Endothelial cell of umbilical vein (primary cell): ENCODE results near the gene SH3TC1. TPM values are rescaled to one million over a fixed set of nuclear protein-coding genes. Genes with fewer than 3 reads are reported as not detected.

Experiments
- BruUV-seq: library from RNA; stranded (reverse); fragments of 400-500 nt; replicated peaks from 2 replicates; lab custom pipeline; 2021; lab: Mats Ljungman, UMichigan
- CTCF ChIA-PET: fragments of 300-600, 350-600 bp; sonication (Branson Sonifier 250); formaldehyde crosslinking; loops from one replicate; lab custom pipeline; 2021; ENCODE audit warnings: antibody characterized with exemption, inconsistent platforms; lab: Charles Lee
- POLR2A ChIA-PET: fragments of 300-600, 350-600 bp; sonication (Branson Sonifier 250); formaldehyde crosslinking; loops from one replicate; lab custom pipeline; 2021; ENCODE audit warnings: antibody characterized with exemption, inconsistent platforms; lab: Charles Lee
- DNase-seq: peaks from one replicate; pipeline ENCODE4 v3.0.0-alpha.2; 2011; ENCODE audit warnings: low read depth, low spot score
- FAIRE-seq: peaks from 2 replicates; lab custom pipeline; 2011; peaks lifted over from hg19 to GRCh38; lab: Jason Lieb, UNC
- H2AFZ ChIP-seq: 2 replicates; pipeline ENCODE4 v1.6.0; 2012; ENCODE audit warnings: low read depth, low read length, control low read depth, inconsistent platforms
- H3K27ac ChIP-seq: 2 replicates; pipeline ENCODE4 v1.5.1; 2011; ENCODE audit warnings: low read depth, mild to moderate bottlenecking, control low read depth, low read length, moderate library complexity; ENCODE audit not compliant: insufficient read depth
- H3K27me3 ChIP-seq, 2 experiments: 2 replicates each; pipeline versions ENCODE4 v1.6.0 to v1.6.1; 2011; ENCODE audit warnings: low read length in 2 of 2, mixed read lengths in 1 of 2; ENCODE audit not compliant: control insufficient read depth in 2 of 2, insufficient read depth in 2 of 2
- H3K36me3 ChIP-seq, 2 experiments: 2 replicates in 1 of 2; 3 replicates in 1 of 2; pipeline ENCODE4 v1.5.1; 2011; ENCODE audit warnings: low read length in 2 of 2, mild to moderate bottlenecking in 1 of 2, moderate library complexity in 1 of 2; ENCODE audit not compliant: control insufficient read depth in 2 of 2, insufficient read depth in 2 of 2; ENCODE audit errors: extremely low read depth in 1 of 2
- H3K4me1 ChIP-seq: 3 replicates; pipeline ENCODE4 v1.5.1; 2011; ENCODE audit warnings: mild to moderate bottlenecking, low read length; ENCODE audit not compliant: control insufficient read depth, insufficient read depth; ENCODE audit errors: extremely low read depth
- H3K4me2 ChIP-seq: 2 replicates; pipeline ENCODE4 v1.6.1; 2011; ENCODE audit warnings: low read length, control low read depth, mixed read lengths; ENCODE audit not compliant: insufficient read depth
- H3K4me3 ChIP-seq, 3 experiments: fragments of 200-600 bp in 1 of 3; sonication (generic), shearing (Covaris generic) in 1 of 3; replicated peaks in 1 of 3; 2 replicates each; pipeline ENCODE4 v1.5.1; 2011 to 2016; ENCODE audit warnings: control low read depth in 3 of 3, low read length in 3 of 3, mild to moderate bottlenecking in 2 of 3, inconsistent platforms in 1 of 3, low read depth in 1 of 3, moderate library complexity in 1 of 3; ENCODE audit not compliant: insufficient read depth in 1 of 3
- H3K79me2 ChIP-seq: 2 replicates; pipeline ENCODE4 v1.6.0; 2012; ENCODE audit warnings: low read length, inconsistent platforms; ENCODE audit not compliant: control insufficient read depth, insufficient read depth
- H3K9ac ChIP-seq: replicated peaks from 2 replicates; pipeline ENCODE3; 2011; ENCODE audit warnings: low read length, control low read depth; ENCODE audit not compliant: insufficient read depth; ENCODE audit errors: extremely low read depth
- H3K9me1 ChIP-seq: replicated peaks from 3 replicates; pipeline ENCODE4 v1.6.0; 2011; ENCODE audit warnings: mild to moderate bottlenecking, low read length; ENCODE audit not compliant: control insufficient read depth, insufficient read depth; ENCODE audit errors: extremely low read depth
- H3K9me3 ChIP-seq: replicated peaks from 2 replicates; pipeline ENCODE4 v1.5.1; 2012; ENCODE audit warnings: low read length, inconsistent platforms; ENCODE audit not compliant: control insufficient read depth, insufficient read depth
- H4K20me1 ChIP-seq: replicated peaks from 2 replicates; pipeline ENCODE3; 2011; ENCODE audit warnings: mild to moderate bottlenecking, low read length; ENCODE audit not compliant: control insufficient read depth, insufficient read depth; ENCODE audit errors: extremely low read depth
- EZH2 ChIP-seq: IDR thresholded peaks from 2 replicates; pipeline ENCODE4 v1.6.1; 2012; ENCODE audit warnings: borderline replicate concordance, low read depth, mild to moderate bottlenecking, moderate library complexity, low read length, inconsistent platforms; ENCODE audit not compliant: severe bottlenecking
- FOS ChIP-seq: IDR thresholded peaks from 2 replicates; pipeline ENCODE4 v1.6.1; 2011; ENCODE audit warnings: mild to moderate bottlenecking, low read length, moderate library complexity, borderline replicate concordance; ENCODE audit not compliant: insufficient read depth
- GATA2 ChIP-seq: IDR thresholded peaks from 2 replicates; pipeline ENCODE4 v1.7.0; 2011; ENCODE audit warnings: low read depth, mild to moderate bottlenecking, moderate library complexity, mixed read lengths, low read length; ENCODE audit not compliant: insufficient read length, insufficient read depth
- JUN ChIP-seq: IDR thresholded peaks from 2 replicates; pipeline ENCODE4 v1.6.1; 2011; ENCODE audit warnings: borderline replicate concordance, low read depth; ENCODE audit not compliant: insufficient read length, insufficient read depth
- MAX ChIP-seq: IDR thresholded peaks from 2 replicates; pipeline ENCODE4 v1.6.1; 2011; ENCODE audit not compliant: insufficient read depth, insufficient read length
- MYC ChIP-seq: IDR thresholded peaks from one replicate; pipeline ENCODE4 v1.6.1; 2011; ENCODE audit warnings: mild to moderate bottlenecking, low read depth, low read length
- POLR2A ChIP-seq: IDR thresholded peaks from 2 replicates; pipeline ENCODE4 v1.6.1; 2012; ENCODE audit warnings: low read depth, mild to moderate bottlenecking, control low read depth, low read length
- POLR2AphosphoS5 ChIP-seq: IDR thresholded peaks from 2 replicates; pipeline ENCODE4 v1.6.1; 2012; ENCODE audit warnings: low read depth, mild to moderate bottlenecking, control low read depth, low read length, moderate library complexity; ENCODE audit not compliant: insufficient read depth
- dilution Hi-C: fragments of 300-500 bp; cut with MboI; formaldehyde crosslinking; loops from one replicate; pipeline ENCODE4 v1.15.0; 2019; ENCODE audit warnings: low sequenced_read_pairs; ENCODE audit not compliant: extremely low pct_ligation_motif_present
- intact Hi-C: fragments of 100-400 bp; cut with micrococcal nuclease; formaldehyde crosslinking; loops from one replicate; pipeline ENCODE4 v1.10.0; 2022
- polyA plus RNA-seq, 4 experiments: library from polyadenylated mRNA; depleted of rRNA in 3 of 4; stranded (reverse) in 3 of 4; unstranded in 1 of 4; fragments of >200 nt; gene quantifications; 2 replicates each; pipeline versions ENCODE4 v1.2.1 to v1.2.3, GENCODE V29; 2011 to 2012; ENCODE audit warnings: missing spikeins in 1 of 4
- total RNA-seq: library from RNA; stranded (reverse); gene quantifications from 2 replicates; pipeline ENCODE4 v1.2.3, GENCODE V29; 2021
- TF ChIP-seq, protein P1 (sequence below), 2 donors: IDR thresholded peaks; 1 replicate in 1 of 2; 2 replicates in 1 of 2; pipeline ENCODE4 v1.5.1; 2011; ENCODE audit warnings: low read length in 2 of 2, mild to moderate bottlenecking in 2 of 2, moderate library complexity in 2 of 2, control low read depth in 1 of 2, inconsistent platforms in 1 of 2, low read depth in 1 of 2; ENCODE audit not compliant: insufficient read depth in 1 of 2; ENCODE audit errors: extremely low read depth in 1 of 2

The SH3TC1 gene
- total and polyA plus RNA-seq, 2 donors (not counting 3 experiments of a cell fraction or from before 2014, with no cell fraction given): 96.5 to 192 TPM

DNA sequence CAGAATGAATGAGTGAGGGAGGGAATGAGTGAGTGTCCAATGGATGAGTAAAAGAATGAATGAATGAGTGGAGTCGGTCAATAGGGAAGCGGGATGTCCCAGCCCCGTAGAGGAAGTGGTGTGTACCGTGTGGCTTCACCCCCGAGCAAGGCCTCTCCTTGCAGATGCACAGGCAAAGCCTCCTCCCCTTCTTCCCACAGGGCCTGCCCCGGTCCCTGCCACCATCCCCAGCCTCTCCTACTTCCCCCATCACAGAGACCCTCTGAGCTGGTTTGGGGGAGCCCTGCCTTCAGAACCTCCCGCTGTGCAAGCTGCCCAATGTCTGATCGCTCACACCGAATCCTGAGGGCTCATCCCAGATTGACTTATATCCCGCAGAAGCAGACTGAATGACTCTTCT is 84.1 kb downstream of the SH3TC1 start:
- H3K79me2 ChIP-seq: no peaks in the 10 kb centered on the region
- intact Hi-C loops (no loop called here), dilution Hi-C loops (no loop called here)
- H3K4me3 ChIP-seq: no peak overlapping the region
- H3K9ac ChIP-seq: no peak overlapping the region
- POLR2A ChIA-PET: no interaction called here
- H3K27me3 ChIP-seq: no peaks in the 10 kb centered on the region
- no peak overlapping the region for H3K4me2 ChIP-seq
- CTCF ChIA-PET: interaction anchor here (2.9 kb wide), 1 partner anchor 16 kb away, joined by 9 read pairs; no protein-coding TSS in a partner anchor
- no peaks in the 10 kb centered on the region for H3K9me3 ChIP-seq
- TF ChIP-seq POLR2A (no peak), MAX (no peak), JUN (no peak)
- TF ChIP-seq, protein P1, sequence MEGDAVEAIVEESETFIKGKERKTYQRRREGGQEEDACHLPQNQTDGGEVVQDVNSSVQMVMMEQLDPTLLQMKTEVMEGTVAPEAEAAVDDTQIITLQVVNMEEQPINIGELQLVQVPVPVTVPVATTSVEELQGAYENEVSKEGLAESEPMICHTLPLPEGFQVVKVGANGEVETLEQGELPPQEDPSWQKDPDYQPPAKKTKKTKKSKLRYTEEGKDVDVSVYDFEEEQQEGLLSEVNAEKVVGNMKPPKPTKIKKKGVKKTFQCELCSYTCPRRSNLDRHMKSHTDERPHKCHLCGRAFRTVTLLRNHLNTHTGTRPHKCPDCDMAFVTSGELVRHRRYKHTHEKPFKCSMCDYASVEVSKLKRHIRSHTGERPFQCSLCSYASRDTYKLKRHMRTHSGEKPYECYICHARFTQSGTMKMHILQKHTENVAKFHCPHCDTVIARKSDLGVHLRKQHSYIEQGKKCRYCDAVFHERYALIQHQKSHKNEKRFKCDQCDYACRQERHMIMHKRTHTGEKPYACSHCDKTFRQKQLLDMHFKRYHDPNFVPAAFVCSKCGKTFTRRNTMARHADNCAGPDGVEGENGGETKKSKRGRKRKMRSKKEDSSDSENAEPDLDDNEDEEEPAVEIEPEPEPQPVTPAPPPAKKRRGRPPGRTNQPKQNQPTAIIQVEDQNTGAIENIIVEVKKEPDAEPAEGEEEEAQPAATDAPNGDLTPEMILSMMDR (IDR thresholded peaks at IDR 0.05; ENCODE audit: extremely low read depth in 1 of 2, insufficient read depth in 1 of 2, low read depth in 1 of 2, low read length in 2 of 2): no peak
- FAIRE-seq (no peak), DNase-seq (no peak)
- no peaks in the 10 kb centered on the region for H3K36me3 ChIP-seq
- no peaks in the 10 kb centered on the region for H3K9me1 ChIP-seq
- BruUV-seq: no TSS peak
- H4K20me1 ChIP-seq: no peaks in the 10 kb centered on the region
- no peak overlapping the region for H2AFZ ChIP-seq
- H3K4me1 ChIP-seq: peaks cover 5% of the 10 kb centered on the region
- H3K27ac ChIP-seq: no peak overlapping the region

DNA sequence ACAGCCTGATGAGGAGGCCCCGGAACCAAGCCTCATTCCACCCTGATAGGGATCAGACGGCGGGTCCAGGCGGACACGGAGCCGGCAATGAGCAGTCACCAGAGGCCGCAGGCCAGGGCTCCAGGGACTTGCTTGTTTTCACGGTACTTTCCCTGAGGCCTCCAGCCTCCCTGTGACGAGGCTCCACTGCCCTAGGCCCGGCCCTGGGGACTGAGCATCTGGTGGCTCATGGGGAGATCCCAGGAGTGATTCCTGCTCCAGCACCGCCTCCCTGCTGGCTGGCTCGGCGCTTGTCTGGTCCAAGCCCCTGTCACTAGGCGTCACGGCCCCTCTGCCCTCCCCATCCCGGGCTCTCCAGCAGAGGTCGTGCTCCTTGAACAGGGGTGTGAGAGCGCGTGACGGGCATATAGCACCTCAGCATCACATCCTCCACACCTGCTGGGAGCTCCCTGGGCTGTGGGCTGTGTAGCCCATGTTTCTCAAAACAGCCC is 84.6 kb downstream of the SH3TC1 start:
- dilution Hi-C loops (no loop called here), intact Hi-C loops (no loop called here)
- no peaks in the 10 kb centered on the region for H3K79me2 ChIP-seq
- H3K9ac ChIP-seq: no peak overlapping the region
- no peak for DNase-seq
- no TSS peak for BruUV-seq
- ChIA-PET CTCF (no interaction called here), POLR2A (no interaction called here)
- H3K36me3 ChIP-seq: no peaks in the 10 kb centered on the region
- no peak for FAIRE-seq
- no peaks in the 10 kb centered on the region for H3K9me3 ChIP-seq
- peaks cover under 1% of the 10 kb centered on the region for H3K4me1 ChIP-seq
- no peak overlapping the region for H2AFZ ChIP-seq
- no peak overlapping the region for H3K4me2 ChIP-seq
- no peak overlapping the region for H3K4me3 ChIP-seq
- no peak overlapping the region for H3K27ac ChIP-seq
- TF ChIP-seq JUN (no peak), GATA2 (no peak), MYC (no peak), POLR2A (no peak), MAX (no peak), FOS (no peak), EZH2 (no peak), POLR2AphosphoS5 (no peak)
- TF ChIP-seq, protein P1 (IDR thresholded peaks at IDR 0.05; ENCODE audit: extremely low read depth in 1 of 2, insufficient read depth in 1 of 2, low read depth in 1 of 2, low read length in 2 of 2): no peak
- no peaks in the 10 kb centered on the region for H3K9me1 ChIP-seq
- no peaks in the 10 kb centered on the region for H4K20me1 ChIP-seq
- no peaks in the 10 kb centered on the region for H3K27me3 ChIP-seq
